ENCODE measurements around the gene ALG14.
"Not testable (repeated sequence)": the region's sequence is repeated elsewhere in the genome, so short reads cannot be mapped to it uniquely, and the experiment has no call there.

Gene ALG14

DNA sequence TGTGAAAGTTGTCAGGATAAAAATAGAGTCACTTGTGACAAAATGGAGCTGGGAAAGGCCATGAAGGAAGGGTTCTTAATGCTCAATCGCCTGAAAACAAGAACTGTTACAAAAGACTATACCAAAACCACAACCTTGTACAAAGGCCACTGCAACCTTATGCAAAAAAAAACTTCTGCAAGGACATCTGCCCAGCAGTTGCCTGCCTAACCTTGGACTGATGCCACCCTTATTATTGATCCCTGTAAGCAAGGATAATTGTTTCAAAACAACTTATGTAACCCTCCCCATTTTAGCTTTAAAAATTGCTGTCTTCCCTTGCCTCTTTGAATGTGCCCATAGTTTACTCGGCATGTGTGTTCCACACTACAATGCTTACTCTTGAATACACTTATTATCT, 5.7 kb downstream of the ALG14 start:
- H3K4me3 ChIP-seq (replicated peaks; ENCODE audit: low read depth, low read length) = no peak overlapping the region
- DNase-seq (ENCODE audit: low read depth) = no peak
- TF ChIP-seq, protein P1, sequence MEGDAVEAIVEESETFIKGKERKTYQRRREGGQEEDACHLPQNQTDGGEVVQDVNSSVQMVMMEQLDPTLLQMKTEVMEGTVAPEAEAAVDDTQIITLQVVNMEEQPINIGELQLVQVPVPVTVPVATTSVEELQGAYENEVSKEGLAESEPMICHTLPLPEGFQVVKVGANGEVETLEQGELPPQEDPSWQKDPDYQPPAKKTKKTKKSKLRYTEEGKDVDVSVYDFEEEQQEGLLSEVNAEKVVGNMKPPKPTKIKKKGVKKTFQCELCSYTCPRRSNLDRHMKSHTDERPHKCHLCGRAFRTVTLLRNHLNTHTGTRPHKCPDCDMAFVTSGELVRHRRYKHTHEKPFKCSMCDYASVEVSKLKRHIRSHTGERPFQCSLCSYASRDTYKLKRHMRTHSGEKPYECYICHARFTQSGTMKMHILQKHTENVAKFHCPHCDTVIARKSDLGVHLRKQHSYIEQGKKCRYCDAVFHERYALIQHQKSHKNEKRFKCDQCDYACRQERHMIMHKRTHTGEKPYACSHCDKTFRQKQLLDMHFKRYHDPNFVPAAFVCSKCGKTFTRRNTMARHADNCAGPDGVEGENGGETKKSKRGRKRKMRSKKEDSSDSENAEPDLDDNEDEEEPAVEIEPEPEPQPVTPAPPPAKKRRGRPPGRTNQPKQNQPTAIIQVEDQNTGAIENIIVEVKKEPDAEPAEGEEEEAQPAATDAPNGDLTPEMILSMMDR (IDR thresholded peaks at IDR 0.05; ENCODE audit: low read length, missing control alignments) = no peak

DNA sequence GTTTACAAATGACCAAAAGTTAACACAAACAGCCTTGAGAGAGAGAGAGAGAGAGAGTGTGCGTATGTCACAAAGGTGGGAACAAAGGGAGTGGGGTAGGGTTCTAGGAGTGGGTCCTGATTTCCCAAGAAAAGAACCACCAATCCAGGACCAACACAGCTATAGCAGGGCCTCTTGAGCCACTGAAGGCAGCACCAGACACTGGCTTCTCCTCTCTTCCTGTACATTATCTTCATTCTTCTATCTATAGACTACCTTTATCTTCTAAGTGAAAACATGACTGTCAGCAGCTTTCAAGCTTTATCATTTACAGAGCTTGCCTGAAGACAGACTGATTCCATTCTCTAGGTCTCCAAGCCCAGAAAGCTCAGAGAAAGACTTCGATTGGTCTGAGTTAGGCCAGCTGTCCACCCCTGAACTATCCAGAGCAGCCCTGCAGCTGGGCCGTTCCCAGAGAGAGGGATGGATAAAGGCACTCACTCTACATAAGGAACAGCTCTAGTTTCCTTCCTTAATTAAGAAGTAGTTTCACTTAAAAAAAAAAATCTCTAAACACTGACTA, 11.2 kb downstream of the ALG14 start:
- no peak for DNase-seq (ENCODE audit: low read depth)
- no peak overlapping the region for H3K4me3 ChIP-seq (replicated peaks; ENCODE audit: low read depth, low read length)
- TF ChIP-seq, protein P1 (IDR thresholded peaks at IDR 0.05; ENCODE audit: low read length, missing control alignments) = no peak

DNA sequence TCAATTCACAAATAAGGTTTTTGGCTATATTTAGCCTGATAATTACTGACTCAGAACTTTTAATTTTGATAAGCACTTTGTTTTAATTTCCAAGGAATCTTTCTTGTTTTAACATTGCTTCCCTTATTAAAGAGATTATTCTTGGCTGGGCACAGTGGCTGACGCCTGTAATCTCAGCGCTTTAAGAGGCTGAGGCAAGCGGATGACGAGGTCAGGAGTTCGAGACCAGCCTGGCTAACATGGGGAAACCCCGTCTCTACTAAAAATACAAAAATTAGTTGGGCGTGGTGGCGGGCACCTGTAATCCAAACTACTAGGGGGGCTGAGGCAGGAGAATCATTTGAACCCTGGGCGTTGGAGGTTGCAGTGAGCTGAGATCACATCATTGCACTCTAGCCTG, 13.8 kb downstream of the ALG14 start:
- TF ChIP-seq, protein P1 (IDR thresholded peaks at IDR 0.05; ENCODE audit: low read length, missing control alignments) = no peak
- no peak for DNase-seq (ENCODE audit: low read depth)
- H3K4me3 ChIP-seq (replicated peaks; ENCODE audit: low read depth, low read length) = no peak overlapping the region

DNA sequence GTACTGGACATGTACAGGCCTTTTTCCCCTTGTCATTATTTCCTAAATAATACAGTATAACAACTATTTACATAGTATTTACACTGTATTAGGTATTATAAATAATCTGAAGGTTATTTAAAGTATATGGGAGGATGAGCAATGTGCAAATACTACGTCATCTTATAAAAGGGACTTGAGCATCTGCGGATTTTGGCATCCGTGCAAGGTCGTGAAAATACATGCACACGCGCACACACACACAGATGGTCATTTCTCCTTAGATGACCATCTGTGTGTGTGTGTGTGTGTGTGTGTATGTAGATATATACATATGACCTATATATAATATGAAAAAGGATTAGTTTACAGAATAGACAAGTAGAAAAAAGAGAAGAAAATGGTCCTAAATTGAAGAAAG, 15.4 kb downstream of the ALG14 start:
- TF ChIP-seq, protein P1 (IDR thresholded peaks at IDR 0.05; ENCODE audit: low read length, missing control alignments) = no peak

DNA sequence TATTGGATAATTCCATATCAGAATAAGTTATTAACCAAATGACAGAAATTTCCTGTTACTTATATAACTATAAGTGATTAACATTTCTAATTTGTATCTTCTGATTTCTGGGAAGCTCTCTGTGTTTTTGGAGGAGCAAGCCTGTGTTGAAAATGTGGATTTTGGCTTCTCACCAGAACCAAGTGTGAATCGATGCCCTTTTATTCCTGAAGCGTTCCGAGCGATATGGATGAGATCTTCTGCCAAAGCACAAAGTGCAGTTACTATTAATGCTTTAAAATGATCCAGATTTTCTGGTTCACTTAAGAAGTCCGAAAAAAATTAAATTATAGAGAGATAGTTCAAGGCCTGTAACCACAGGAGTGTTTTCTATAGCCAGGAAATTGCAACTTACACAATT, 22.8 kb downstream of the ALG14 start:
- TF ChIP-seq, protein P1 (IDR thresholded peaks at IDR 0.05; ENCODE audit: low read length, missing control alignments) = no peak
- DNase-seq (ENCODE audit: low read depth) = no peak
- no peak overlapping the region for H3K4me3 ChIP-seq (replicated peaks; ENCODE audit: low read depth, low read length)

More for the DNA sequence above, 15.4 kb downstream of the ALG14 start:
- H3K4me3 ChIP-seq (replicated peaks; ENCODE audit: low read depth, low read length) = no peak overlapping the region
- DNase-seq (ENCODE audit: low read depth) = no peak

DNA sequence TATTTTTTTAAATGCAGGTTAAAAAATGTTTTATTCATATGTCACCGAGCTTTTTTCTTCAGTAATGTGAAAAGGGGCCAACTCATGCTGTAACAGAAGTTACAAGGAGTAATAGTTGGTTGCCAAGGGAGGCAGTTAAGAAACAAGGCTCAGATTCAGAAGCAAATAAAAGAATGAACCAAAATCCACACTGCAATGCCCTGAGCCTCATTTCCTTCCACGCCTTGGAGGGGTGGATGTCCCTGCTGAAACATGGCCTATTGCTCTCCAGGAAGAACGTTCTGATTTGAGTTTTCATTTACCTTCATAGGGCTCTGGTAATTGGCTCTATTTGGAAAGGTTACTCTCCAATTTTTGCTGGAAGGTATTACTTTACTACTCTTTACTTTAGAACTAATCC, 24.4 kb downstream of the ALG14 start:
- TF ChIP-seq, protein P1 (IDR thresholded peaks at IDR 0.05; ENCODE audit: low read length, missing control alignments) = no peak
- no peak for DNase-seq (ENCODE audit: low read depth)
- H3K4me3 ChIP-seq (replicated peaks; ENCODE audit: low read depth, low read length) = no peak overlapping the region

DNA sequence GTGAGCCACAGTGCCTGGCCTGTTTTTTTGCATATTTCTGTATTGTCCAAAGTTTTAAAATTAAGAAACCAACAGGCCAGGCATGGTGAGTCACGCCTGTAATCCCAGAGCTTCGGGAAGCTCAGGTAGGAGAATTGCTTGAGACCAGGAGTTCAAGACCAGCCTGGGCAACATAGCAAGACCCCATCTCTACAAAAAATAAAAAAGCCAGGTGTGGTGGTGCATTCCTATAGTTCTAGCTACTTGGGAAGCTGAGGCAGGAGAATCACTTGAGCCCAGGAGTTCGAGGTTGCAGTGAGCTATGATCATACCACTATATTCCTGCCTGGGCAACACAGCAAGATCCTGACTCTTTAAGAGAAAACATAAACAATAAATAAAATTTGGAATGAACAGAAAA, 25.1 kb downstream of the ALG14 start:
- H3K4me3 ChIP-seq (replicated peaks; ENCODE audit: low read depth, low read length); DNase-seq (ENCODE audit: low read depth): not testable (repeated sequence)

Data from fibroblast of pulmonary artery (primary cell).